T47D (cell line): ENCODE data around the gene SEC61A1.

ENCODE experiments used
- DNase-seq, 2 experiments: peaks; one replicate each; pipeline versions ENCODE4 v3.0.0 to v3.0.0-alpha.2; 2011 to 2012; ENCODE audit warnings: low read depth in 1 of 2, low spot score in 1 of 2
- JUND ChIP-seq: IDR thresholded peaks from 2 replicates; pipeline ENCODE4 v1.6.1; 2012; ENCODE audit warnings: low read depth
- in situ Hi-C: cut with HindIII; loops from 2 replicates; pipeline ENCODE4 v1.10.0; 2016; ENCODE audit warnings: low sequenced_read_pairs, low pct_unique_long_range_greater_than_20kb

Gene SEC61A1

DNA sequence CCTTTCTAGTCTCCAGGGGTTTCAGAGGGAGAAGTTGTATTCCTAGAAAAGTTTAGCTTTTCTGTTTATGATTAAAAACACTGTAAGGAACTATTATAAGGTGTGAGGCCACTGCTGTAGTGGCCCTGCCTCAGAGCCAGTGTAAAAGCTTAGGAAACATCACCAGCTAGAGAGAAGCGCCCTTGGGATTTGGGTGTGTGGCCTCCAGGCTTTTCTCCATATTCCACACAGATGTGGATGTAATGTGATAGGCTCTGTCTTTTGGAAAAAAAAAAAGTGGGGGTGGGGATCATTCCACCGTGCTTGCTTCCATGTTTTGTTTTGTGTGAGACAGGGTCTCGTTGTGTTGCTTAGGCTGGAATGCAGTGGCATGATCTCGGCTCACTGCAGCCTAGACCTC is 13.9 kb downstream of the SEC61A1 start:
- in situ Hi-C loops, result no loop called here
- no peak for TF ChIP-seq JUND
- DNase-seq, result no peak

DNA sequence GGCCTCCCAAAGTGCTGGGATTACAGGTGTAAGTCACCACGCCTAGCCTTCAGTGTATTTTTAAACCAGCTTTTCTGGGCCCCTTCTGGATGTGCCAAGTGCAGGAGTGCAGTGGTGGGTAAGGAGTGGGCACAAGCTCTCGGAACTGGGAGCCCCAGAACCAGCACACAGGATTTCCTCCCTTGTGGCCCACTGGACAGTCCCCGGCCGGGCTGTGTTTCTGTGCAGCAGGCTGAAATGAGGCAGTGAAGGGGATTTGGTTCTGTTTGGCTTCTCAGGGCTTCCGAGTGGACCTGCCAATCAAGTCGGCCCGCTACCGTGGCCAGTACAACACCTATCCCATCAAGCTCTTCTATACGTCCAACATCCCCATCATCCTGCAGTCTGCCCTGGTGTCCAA is 14.4 kb downstream of the SEC61A1 start:
- in situ Hi-C loops, result no loop called here
- no peak for TF ChIP-seq JUND
- no peak for DNase-seq

DNA sequence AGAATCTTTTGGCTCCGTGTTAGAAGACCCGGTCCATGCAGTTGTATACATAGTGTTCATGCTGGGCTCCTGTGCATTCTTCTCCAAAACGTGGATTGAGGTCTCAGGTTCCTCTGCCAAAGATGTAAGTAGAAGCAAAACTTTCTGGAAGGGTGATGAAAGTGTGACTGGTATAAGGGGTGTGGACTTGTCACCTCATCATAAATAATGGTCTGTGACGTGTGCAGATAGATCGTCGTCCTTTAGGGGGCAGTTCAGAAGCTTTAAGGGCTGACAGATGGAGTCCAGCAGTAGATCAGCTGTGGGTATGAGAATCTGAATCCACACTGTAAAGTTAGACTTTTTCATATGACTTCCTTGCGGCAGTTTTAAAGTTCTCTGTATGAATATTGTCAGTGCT is 15.3 kb downstream of the SEC61A1 start:
- no peak for TF ChIP-seq JUND
- in situ Hi-C loops, result no loop called here
- DNase-seq, result no peak

DNA sequence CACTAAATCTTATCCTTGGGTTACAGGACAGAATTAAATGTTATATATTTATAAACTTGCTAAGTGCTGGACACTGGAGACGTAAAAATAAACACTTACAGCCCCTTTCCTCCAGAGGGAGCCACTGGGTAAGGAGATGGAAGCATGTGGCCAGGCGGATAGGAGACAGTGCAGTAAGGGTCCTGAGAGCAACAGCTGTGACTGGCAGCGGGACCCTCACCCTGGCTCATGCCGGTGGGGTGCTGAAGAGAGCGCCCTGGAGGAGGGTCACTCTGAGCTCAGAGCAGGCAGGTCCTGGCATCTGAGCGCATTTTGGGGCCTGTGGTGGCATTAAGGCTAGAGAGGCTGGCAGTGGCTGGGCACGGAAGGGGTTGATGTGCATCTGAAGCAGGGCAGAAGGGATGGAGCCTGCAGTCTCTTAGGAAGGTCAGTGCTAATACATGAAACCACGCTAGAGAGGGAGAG is 16.0 kb downstream of the SEC61A1 start:
- in situ Hi-C loops, result no loop called here
- TF ChIP-seq JUND, result no peak
- peak; percentile 42 to 60 for DNase-seq

DNA sequence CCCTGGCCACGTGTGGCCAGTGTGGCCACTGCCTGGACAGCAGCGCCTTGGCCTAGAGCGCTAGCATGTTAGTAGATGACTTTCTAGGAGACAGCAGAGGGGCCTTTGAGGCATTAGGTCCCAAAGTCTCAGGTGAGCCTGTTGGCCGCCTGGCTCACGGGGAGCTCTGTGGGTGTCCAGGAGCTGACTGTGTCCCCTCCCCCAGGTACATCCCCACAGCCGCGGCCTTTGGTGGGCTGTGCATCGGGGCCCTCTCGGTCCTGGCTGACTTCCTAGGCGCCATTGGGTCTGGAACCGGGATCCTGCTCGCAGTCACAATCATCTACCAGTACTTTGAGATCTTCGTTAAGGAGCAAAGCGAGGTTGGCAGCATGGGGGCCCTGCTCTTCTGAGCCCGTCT is 17.0 kb downstream of the SEC61A1 start:
- in situ Hi-C loops, result no loop called here
- TF ChIP-seq JUND, result no peak
- no peak for DNase-seq

DNA sequence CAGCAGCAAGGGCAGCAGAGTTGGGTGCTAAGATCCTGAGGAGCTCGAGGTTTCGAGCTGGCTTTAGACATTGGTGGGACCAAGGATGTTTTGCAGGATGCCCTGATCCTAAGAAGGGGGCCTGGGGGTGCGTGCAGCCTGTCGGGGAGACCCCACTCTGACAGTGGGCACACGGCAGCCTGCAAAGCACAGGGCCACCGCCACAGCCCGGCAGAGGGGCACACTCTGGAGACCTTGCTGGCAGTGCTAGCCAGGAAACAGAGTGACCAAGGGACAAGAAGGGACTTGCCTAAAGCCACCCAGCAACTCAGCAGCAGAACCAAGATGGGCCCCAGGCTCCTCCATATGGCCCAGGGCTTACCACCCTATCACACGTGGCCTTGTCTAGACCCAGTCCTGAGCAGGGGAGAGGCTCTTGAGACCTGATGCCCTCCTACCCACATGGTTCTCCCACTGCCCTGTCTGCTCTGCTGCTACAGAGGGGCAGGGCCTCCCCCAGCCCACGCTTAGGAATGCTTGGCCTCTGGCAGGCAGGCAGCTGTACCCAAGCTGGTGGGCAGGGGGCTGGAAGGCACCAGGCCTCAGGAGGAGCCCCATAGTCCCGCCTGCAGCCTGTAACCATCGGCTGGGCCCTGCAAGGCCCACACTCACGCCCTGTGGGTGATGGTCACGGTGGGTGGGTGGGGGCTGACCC is 18.8 kb downstream of the SEC61A1 start:
- TF ChIP-seq JUND, result no peak
- in situ Hi-C loops, result no loop called here
- DNase-seq, result no peak

DNA sequence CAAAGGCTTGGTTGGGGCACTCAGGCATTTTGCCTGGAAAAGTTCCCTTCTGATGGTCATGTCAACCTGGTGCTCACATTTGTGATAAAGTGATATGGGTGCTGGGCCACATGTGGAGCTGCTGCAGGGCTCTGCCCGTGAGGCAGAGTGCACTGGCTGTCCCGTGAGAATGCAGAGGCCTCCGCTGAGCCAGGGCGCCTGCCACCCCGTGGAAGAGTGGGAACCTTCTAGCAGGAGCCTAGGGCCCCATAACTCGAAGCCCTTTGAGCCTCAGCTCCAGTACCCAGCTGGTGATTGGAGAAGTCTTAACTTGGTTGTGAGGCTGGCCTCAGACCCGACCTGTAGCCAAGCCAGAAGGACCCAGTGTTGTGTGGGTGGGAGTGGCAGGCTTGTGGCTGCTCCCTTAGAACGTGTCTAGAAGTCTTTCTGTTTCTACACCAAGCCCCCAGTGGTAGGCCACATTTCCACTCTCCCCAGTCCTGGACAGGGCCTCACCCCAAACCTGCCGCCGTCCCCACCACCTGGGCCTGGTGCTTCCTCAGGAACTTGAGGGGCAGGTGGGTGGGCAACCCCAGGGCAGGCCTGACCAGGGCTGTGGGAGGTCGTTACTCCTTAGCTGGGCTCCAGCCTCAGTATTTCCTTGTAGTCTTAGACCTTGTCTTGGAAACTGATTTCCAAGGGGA is 19.7 kb downstream of the SEC61A1 start:
- in situ Hi-C loops, result no loop called here
- no peak for TF ChIP-seq JUND
- DNase-seq, result no peak

DNA sequence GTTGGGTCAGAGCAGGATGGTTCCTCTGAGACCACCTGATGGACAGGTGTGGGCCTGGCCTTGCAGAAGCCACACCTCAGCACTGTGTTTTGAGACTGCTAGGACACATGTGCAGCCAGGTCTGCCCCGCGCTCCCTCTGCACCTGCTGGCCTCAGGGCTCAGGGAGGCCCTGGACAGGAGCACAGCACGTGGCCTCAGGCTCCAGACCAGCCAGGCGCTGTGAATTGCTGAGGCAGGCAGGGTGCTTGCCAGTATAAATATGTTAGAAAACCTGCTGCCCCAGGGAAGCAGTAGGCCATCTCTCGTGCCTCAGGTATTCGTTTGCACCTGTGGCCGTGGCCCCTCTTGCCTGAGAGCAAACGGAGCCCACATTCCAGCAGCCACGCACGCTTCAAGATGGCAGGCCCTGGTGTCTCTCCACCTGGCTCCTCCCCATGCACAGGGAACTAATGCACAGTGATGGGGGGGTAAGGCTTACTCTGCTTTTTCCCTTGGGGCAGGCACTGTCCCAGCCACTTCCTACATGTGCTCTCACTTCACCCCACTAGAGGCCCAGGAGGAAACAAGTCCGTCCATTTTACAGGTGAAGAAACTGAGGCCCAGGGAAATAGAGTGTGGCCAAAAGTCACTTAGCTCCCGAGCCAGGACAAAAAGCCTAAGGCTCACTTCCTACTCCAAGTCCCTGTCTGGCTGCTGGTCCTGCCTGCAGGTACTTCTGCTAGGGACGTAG is 20.4 kb downstream of the SEC61A1 start:
- no peak for TF ChIP-seq JUND
- in situ Hi-C loops, result no loop called here
- peak in 1 of 2 experiments; percentile 36 for DNase-seq

DNA sequence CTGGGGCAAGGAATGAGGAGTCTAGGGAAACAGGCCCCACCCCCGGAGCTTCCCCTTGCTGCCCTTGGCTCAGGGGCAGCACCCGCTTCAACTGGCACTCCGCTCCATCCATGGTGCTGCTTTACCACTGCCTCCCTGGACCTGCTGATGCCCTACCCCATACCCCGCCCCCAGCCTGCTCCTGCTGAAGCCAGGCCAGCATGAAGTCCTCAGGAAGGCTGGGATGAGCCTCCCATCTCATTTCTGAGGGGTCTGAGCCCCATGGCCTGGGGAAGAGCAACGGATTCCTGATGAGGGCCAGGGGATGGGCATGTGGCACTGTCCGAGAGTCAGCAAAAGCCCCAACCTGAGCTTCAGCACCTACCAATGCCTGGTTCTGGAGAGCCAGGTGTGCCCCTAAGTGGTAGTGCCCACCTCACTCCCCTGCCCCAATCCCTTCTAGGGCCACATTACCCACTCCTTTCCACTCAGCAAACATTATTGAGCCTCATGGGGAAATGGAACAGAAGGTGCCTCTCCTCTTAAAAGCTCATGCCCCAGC is 21.0 kb downstream of the SEC61A1 start:
- TF ChIP-seq JUND, result no peak
- DNase-seq, result no peak
- in situ Hi-C loops, result no loop called here

DNA sequence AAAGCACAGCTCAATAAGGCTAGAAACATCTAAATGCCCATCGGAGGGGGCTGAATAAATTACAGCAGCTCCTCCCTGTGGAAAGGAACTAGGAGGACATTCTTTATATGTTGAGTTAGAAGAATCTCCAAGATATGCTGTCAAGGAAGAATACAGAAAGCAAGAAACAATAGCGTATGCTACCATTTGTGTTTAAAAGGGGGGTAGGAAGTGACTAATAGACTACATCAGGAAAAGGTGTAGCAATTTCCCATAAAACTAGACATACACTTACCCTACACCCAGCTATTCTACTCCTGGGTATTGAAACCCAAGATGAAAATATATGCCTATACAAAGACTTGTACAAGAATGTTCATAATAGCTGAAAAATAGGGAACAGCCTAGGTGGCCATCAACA is 21.6 kb downstream of the SEC61A1 start:
- TF ChIP-seq JUND, result no peak
- in situ Hi-C loops, result no loop called here
- DNase-seq, result no peak

DNA sequence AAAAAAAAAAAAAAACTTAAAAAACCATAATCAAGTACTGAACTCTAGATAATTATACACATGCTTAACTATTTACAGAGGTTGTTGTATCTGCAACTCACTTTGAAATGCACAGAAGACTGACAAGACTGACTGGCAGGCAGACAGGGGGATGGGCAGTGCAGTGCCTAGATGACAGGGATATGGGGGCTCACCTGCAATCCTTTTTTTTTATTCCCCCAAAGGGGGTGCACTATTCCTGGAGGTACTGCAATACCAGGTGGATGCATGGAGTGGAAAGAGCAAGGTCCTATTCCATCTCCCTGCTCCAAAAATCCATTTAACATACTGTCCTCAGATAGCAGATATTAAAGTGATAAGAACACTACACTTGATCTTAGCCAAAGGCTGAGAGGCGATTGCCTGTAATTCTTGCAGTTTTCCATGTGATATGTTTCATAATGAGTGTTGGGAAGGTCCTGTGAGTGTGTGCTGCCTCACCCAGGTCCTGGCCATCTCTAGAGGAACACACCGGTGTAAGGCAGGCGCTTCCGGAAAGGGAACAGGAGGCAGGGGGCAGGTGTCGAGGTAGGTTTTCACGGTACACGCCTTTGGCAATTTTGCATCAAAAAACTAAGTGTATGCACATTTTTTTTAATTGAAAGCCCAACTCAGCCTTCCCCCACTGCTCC is 22.7 kb downstream of the SEC61A1 start:
- TF ChIP-seq JUND, result no peak
- in situ Hi-C loops, result no loop called here
- DNase-seq, result no peak

DNA sequence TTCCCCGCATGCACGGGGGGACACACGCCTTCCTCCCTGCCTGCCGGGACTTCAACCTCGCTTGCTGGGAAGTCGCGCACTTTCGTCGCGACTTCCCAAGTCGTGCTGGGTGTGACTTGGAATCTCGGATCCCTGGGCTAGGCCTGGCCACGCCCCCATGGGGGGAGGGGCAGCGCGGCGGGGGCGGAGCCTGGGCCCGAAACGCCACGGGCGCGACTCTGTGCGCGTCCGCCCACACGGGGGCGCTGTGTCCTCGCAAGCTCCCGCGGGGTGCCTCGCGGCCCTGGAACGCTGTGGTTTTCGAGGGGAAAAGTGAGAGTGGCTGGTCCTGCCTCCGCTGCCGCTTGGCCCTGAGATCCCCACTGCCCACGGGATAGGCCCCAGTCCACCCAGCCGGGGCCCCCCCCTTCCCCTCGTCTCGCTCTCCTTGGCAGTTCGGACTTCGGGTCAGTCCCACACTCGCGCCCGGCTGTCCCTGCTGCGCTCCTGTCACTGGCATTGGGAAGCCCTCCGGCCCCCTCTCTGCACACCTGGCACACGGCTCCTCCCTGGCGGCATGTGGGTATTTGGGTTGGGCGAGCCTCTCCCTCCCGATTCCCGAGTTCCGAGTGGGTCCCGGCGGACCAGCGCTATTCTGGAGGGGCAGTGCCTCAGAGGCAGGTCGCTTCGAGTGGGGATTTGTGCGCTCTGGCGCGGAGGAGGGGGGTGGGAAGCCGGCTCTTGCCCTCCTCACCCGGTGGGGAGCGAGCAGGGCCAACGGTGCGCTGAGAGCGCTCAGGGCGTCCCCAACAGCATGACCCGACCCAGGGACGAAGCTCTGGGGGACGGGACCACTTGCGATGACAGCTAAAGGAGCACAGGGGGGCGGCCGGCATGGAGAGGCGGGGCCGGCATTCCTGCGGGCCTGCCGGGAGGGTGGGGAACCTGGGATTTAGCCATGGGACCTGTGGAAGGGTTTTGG is 23.6 kb downstream of the SEC61A1 start:
- no peak for TF ChIP-seq JUND
- in situ Hi-C loops, result no loop called here
- DNase-seq, result no peak
